Heart left ventricle (tissue), 16 donors: ENCODE measurements around the gene RFFL. TPM values are rescaled to one million over a fixed set of nuclear protein-coding genes. Genes with fewer than 3 reads are reported as not detected.
"Not testable (repeated sequence)": the region's sequence is repeated elsewhere in the genome, so short reads cannot be mapped to it uniquely, and the experiment has no call there.

Source experiments
- ATAC-seq, 4 donors: fragments of 200-7000 bp; cut with Tn5 transposase; one replicate each; pipeline ENCODE4 v1.9.1; 2020 to 2022; ENCODE audit warnings: moderate library complexity in 4 of 4, mild to moderate bottlenecking in 3 of 4, moderate number of reproducible peaks in 1 of 4
- DNase-seq, 5 donors: peaks; one replicate each; pipeline ENCODE4 v3.0.0-alpha.2; 2020
- H3K27ac ChIP-seq, 12 donors: fragments of 200-600 bp; sonication (generic) in 4 of 12; one replicate each; pipeline versions ENCODE4 v1.5.0 to v1.8.0; 2016 to 2022; ENCODE audit warnings: mild to moderate bottlenecking in 2 of 12
- H3K27me3 ChIP-seq, 9 donors: fragments of 200-600 bp; sonication (generic) in 2 of 9; one replicate each; pipeline versions ENCODE4 v1.5.1 to v1.8.0; 2016 to 2022; ENCODE audit warnings: mild to moderate bottlenecking in 3 of 9
- H3K36me3 ChIP-seq, 9 donors: fragments of 200-600 bp; sonication (generic) in 2 of 9; one replicate each; pipeline versions ENCODE4 v1.5.0 to v1.8.0; 2018 to 2022; ENCODE audit warnings: mild to moderate bottlenecking in 2 of 9
- H3K4me1 ChIP-seq, 12 donors: fragments of 200-600 bp; sonication (generic) in 4 of 12; one replicate each; pipeline versions ENCODE4 v1.5.0 to v1.8.0; 2016 to 2022; ENCODE audit warnings: mild to moderate bottlenecking in 3 of 12
- H3K4me3 ChIP-seq, 12 donors: fragments of 200-600 bp; sonication (generic) in 4 of 12; one replicate each; pipeline versions ENCODE4 v1.5.0 to v1.8.0; 2017 to 2022; ENCODE audit warnings: mild to moderate bottlenecking in 9 of 12, moderate library complexity in 4 of 12
- H3K9me3 ChIP-seq, 12 donors: fragments of 200-600 bp; sonication (generic) in 4 of 12; one replicate each; pipeline versions ENCODE4 v1.5.0 to v1.8.0; 2016 to 2022; ENCODE audit warnings: mild to moderate bottlenecking in 1 of 12
- POLR2A ChIP-seq, 2 donors: fragments of 450-650 bp; IDR thresholded peaks; one replicate each; pipeline ENCODE4 v1.6.1; 2017; ENCODE audit warnings: antibody characterized with exemption in 2 of 2, mild to moderate bottlenecking in 2 of 2, moderate library complexity in 2 of 2
- WGBS, 4 donors: extraction: QIAGEN DNeasy Blood & Tissue Kit in 2 of 4; methylation state at CpG; one replicate each; pipeline versions ENCODE4 v1.1.5 to v1.1.7; 2013 to 2018; 5-methylcytosine and 5-hydroxymethylcytosine counted together
- intact Hi-C, 10 donors: fragments of 100-400 bp; cut with DNase I; formaldehyde crosslinking; loops; one replicate each; pipeline versions ENCODE4 v1.11.1 to v1.14.2; 2022
- polyA plus RNA-seq, 2 donors: library from polyadenylated mRNA; stranded (reverse); fragments of 200-250 nt; gene quantifications; one replicate each; pipeline ENCODE4 v1.2.3, GENCODE V29; 2013
- total RNA-seq, 9 donors: library from RNA; depleted of rRNA in 2 of 9; stranded (reverse); fragments of >200 nt in 2 of 9; fragmentation: NEBNext Ultra II Directional in 3 of 9; extraction: Animal tissue kit (Norgen Biotek cat#: 25700) in 3 of 9; gene quantifications; one replicate each; pipeline versions ENCODE4 v1.1.0 to v1.2.4, GENCODE V29; 2016 to 2023
- TF ChIP-seq, protein P1 (sequence below), 12 donors: fragments of 200-600 bp; sonication (generic) in 4 of 12; IDR thresholded peaks; one replicate each; pipeline versions ENCODE4 v1.5.0 to v1.8.0; 2018 to 2022; ENCODE audit warnings: antibody characterized with exemption in 12 of 12, mild to moderate bottlenecking in 5 of 12
- donor health status: ischemic (EF 13 %, LVEDD 7.1; RV severe dilation, severe dysfunction).
- donor health status: healthy with polysubstance abuse.
- donor health status: DM: no; HTN: yes; CAD: no.
- donor health status: DM: no; HTN: no; CAD: no.
- donor health status: ischemic (EF 25% LVEDD 6.9; RV normal size, moderate dysfunction).
- donor health status: ischemic (EF 25% LVEDD 5.7; RV mildly dilated, moderate dysfunction).
- donor health status: healthy.
- donor health status: DM: yes; HTN: yes; CAD: no.
- donor health status: ischemic (EF 35%, LVEDD 5.7; RV mildly dilated, moderate dysfunction).
- donor health status: nonischemic (EF 11% LVEDD 7.7; RV severe dilation, severe dysfunction).
- donor health status: DM: yes; HTN: yes; CAD: no.
- donor health status: PGD.
- donor health status: ischemic (EF 29% LVEDD 5.4; RV normal size, mild dysfunction).
- donor health status: nonischemic (EF 23%, LVEDD 6.1; RV moderate dilation, normal function).

Gene RFFL
- total and polyA plus RNA-seq, 11 donors: 2.6 to 21.6 (median 13.0) TPM

DNA sequence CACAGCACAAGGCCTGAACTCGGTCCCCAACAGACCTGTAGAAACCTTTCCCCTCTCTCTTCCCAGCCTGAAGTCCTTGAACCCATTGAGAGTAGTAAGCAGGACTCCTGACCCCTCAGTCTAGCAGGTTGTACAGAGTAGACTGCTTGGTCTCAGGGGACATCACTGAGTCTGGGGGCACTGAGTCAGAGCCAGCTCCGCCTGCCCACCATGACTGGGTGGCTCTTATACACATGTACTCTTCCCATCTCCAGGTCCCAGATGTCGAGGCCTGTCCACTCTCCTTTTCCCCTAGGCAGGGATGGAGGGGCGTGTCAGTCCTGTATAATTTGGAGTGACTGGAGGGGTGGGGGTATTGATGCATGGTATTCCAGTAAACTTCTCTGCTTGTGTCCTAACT, 59.7 kb downstream of the RFFL start:
- H3K36me3 ChIP-seq: peaks cover 0 to 89% (median 72%) of the 10 kb centered on the region in 9 donors
- TF ChIP-seq, protein P1, sequence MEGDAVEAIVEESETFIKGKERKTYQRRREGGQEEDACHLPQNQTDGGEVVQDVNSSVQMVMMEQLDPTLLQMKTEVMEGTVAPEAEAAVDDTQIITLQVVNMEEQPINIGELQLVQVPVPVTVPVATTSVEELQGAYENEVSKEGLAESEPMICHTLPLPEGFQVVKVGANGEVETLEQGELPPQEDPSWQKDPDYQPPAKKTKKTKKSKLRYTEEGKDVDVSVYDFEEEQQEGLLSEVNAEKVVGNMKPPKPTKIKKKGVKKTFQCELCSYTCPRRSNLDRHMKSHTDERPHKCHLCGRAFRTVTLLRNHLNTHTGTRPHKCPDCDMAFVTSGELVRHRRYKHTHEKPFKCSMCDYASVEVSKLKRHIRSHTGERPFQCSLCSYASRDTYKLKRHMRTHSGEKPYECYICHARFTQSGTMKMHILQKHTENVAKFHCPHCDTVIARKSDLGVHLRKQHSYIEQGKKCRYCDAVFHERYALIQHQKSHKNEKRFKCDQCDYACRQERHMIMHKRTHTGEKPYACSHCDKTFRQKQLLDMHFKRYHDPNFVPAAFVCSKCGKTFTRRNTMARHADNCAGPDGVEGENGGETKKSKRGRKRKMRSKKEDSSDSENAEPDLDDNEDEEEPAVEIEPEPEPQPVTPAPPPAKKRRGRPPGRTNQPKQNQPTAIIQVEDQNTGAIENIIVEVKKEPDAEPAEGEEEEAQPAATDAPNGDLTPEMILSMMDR (IDR thresholded peaks at IDR 0.05): no peak
- no peak for TF ChIP-seq POLR2A (IDR thresholded peaks at IDR 0.05)
- H3K27ac ChIP-seq: peak overlapping the region in 3 of 12 donors; percentile 3 to 66 (median 26)
- DNase-seq: no peak
- H3K4me1 ChIP-seq: peaks cover 0 to 23% (median 2%) of the 10 kb centered on the region in 12 donors
- no peaks in the 10 kb centered on the region for H3K9me3 ChIP-seq
- WGBS, 4 donors: 91 to 96% (median 93%) methylated on average over 4 of the region's 4 CpGs
- no peak overlapping the region for H3K4me3 ChIP-seq
- no peak for ATAC-seq
- intact Hi-C loops: loop anchor here in 1 of 10 donors (5.0 kb wide), 1 partner anchor 114 kb away; the partner anchor contains the start of gene RAD51D
- no peaks in the 10 kb centered on the region for H3K27me3 ChIP-seq

GRCh38 chr17:35002876-35003551, 60.5 kb downstream of the RFFL start:
- peak in 4 of 5 donors; percentile 49 to 82 (median 64) for DNase-seq
- intact Hi-C loops: loop anchor here in 1 of 10 donors (5.0 kb wide), 1 partner anchor 114 kb away; the partner anchor contains the start of gene RAD51D

GRCh38 chr17:35001549-35001948, 62.0 kb downstream of the RFFL start:
- TF ChIP-seq, protein P1 (IDR thresholded peaks at IDR 0.05): no peak
- TF ChIP-seq POLR2A (IDR thresholded peaks at IDR 0.05): no peak
- no peak for DNase-seq
- Histone ChIP-seq H3K27me3 (no peaks in the 10 kb centered on the region), H3K4me3 (no peak overlapping the region), H3K9me3 (no peaks in the 10 kb centered on the region), H3K36me3 (peaks cover 0 to 89% (median 68%) of the 10 kb centered on the region in 9 donors), H3K27ac (peak overlapping the region in 1 of 12 donors; percentile 66), H3K4me1 (peaks cover 0 to 41% (median 7%) of the 10 kb centered on the region in 12 donors)
- ATAC-seq: no peak
- intact Hi-C loops: loop anchor here in 1 of 10 donors (5.0 kb wide), 1 partner anchor 116 kb away; the partner anchor contains the start of gene RAD51D
- WGBS, 4 donors: 68 to 84% (median 73%) methylated on average over 2 of the region's 2 CpGs

More at GRCh38 chr17:35002876-35003551, 60.5 kb downstream of the RFFL start:
- 68 to 77% (median 70%) methylated on average over 15 of the region's 15 CpGs for WGBS, 4 donors
- Histone ChIP-seq H3K4me3 (no peak overlapping the region), H3K27me3 (no peaks in the 10 kb centered on the region), H3K4me1 (peaks cover 0 to 28% (median 2%) of the 10 kb centered on the region in 12 donors), H3K9me3 (no peaks in the 10 kb centered on the region), H3K36me3 (peaks cover 0 to 89% (median 74%) of the 10 kb centered on the region in 9 donors), H3K27ac (peak overlapping the region in 9 of 12 donors; percentile 3 to 66 (median 38))
- TF ChIP-seq, protein P1 (IDR thresholded peaks at IDR 0.05): no peak
- no peak for TF ChIP-seq POLR2A (IDR thresholded peaks at IDR 0.05)
- ATAC-seq: peak; percentile 88 to 90 (median 88)

DNA sequence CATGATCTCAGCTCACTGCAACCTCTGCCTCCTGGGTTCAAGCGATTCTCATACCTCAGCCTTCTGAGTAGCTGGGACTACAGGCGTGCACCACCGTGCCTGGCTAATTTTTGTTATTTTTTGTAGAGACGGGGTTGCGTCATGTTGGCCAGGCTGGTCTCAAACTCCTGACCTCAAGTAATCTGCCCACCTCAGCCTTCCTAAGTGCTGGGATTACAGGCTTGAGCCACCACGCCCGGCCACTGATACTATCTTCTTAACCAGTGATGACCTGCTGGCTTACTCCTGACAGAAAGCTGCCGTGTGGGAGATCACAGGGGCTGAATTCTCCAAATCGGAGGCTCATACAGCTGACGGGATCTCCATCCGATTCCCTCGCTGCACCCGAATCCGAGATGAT, 62.5 kb downstream of the RFFL start:
- not testable (repeated sequence) for DNase-seq, ATAC-seq, H3K9me3 ChIP-seq, H3K27me3 ChIP-seq, H3K4me3 ChIP-seq
- intact Hi-C loops: loop anchor here in 1 of 10 donors (5.0 kb wide), 1 partner anchor 116 kb away; the partner anchor contains the start of gene RAD51D
- WGBS, 4 donors: 92 to 96% (median 92%) methylated on average over 14 of the region's 14 CpGs
- Histone ChIP-seq H3K36me3 (peaks cover 0 to 90% (median 68%) of the 10 kb centered on the region in 9 donors), H3K4me1 (peaks cover 0 to 41% (median 7%) of the 10 kb centered on the region in 12 donors), H3K27ac (peak overlapping the region in 1 of 12 donors; percentile 66)
